SKM-1 treated with dmso at 0.1 percent for 144 hours (cell line): ENCODE data around the gene CSF1.
"Not testable (repeated sequence)": the region's sequence is repeated elsewhere in the genome, so short reads cannot be mapped to it uniquely, and the experiment has no call there.

ENCODE experiments used
- DNase-seq: peaks from one replicate; lab custom pipeline; 2025; ENCODE audit not compliant: unreplicated experiment; lab: John Stamatoyannopoulos, UW

CSF1 gene

GRCh38 chr1:109910123-109910962 is at the start of gene CSF1:
Gene CSF1, plus strand, starts transcription at chr1:109910849. Its CDS starts 175 bp downstream, at chr1:109911024.
- DNase-seq, result no peak

GRCh38 chr1:109861616-109862015 is 49.0 kb upstream of the CSF1 start:
- not testable (repeated sequence) for DNase-seq

GRCh38 chr1:109863667-109864046 is 47.0 kb upstream of the CSF1 start:
- DNase-seq, result no peak

GRCh38 chr1:109864047-109864822 is 46.4 kb upstream of the CSF1 start:
- no peak for DNase-seq

- no peak for DNase-seq
Measured at GRCh38 chr1:109864930-109865612, 45.6 kb upstream of the CSF1 start.

GRCh38 chr1:109866071-109866470 is 44.6 kb upstream of the CSF1 start:
- DNase-seq, result no peak

- DNase-seq, result no peak
Measured at GRCh38 chr1:109873278-109874175, 37.1 kb upstream of the CSF1 start.

GRCh38 chr1:109874445-109874844 is 36.2 kb upstream of the CSF1 start:
- DNase-seq, result no peak

GRCh38 chr1:109875874-109876273 is 34.8 kb upstream of the CSF1 start:
- no peak for DNase-seq

- no peak for DNase-seq
Measured at GRCh38 chr1:109876617-109877316, 33.9 kb upstream of the CSF1 start.

- DNase-seq, result no peak
Measured at GRCh38 chr1:109877317-109877771, 33.3 kb upstream of the CSF1 start.

- no peak for DNase-seq
Measured at GRCh38 chr1:109877776-109878175, 32.9 kb upstream of the CSF1 start.

GRCh38 chr1:109878531-109879104 is 32.0 kb upstream of the CSF1 start:
- no peak for DNase-seq

- DNase-seq, result not testable (repeated sequence)
Measured at GRCh38 chr1:109879371-109879770, 31.3 kb upstream of the CSF1 start.

GRCh38 chr1:109879881-109880525 is 30.6 kb upstream of the CSF1 start:
- no peak for DNase-seq

- no peak for DNase-seq
Measured at GRCh38 chr1:109880971-109881894, 29.4 kb upstream of the CSF1 start.

- DNase-seq, result no peak
Measured at GRCh38 chr1:109881906-109882287, 28.8 kb upstream of the CSF1 start.
